ENCODE data around the gene CXCL14. TPM values are rescaled to one million over a fixed set of nuclear protein-coding genes. Genes with fewer than 3 reads are reported as not detected.
A peak's percentile ranks its signal among the peaks of the same experiment; 100 is the strongest.

The CXCL14 gene
- total RNA-seq, 1 experiment from 2014 or later, result not detected

DNA sequence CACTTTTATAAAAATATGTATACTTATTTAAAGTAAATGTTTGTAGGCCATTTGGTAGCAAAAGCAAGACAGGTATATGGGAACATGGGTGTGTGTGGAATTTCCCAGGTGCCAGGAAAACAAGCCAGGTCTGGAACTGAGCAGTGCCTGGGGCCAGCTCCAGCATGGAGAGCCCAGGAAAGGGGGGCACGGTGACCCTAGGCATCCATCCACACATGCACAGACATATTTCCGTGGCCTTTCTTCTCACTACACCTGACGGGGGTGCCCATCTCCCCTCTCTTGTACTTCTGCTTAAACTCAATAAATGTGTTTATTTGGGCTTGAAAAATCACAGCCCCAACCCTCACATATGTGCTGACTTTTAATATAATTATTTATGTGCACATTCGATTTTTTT is 31.2 kb upstream of the CXCL14 start:
- CTCF ChIA-PET, result interaction anchor here (0.5 to 1.9 kb wide), 6 partner anchors 9 to 227 kb away, joined by 3 to 12 read pairs (median 4); no protein-coding TSS in a partner anchor
- no peak for DNase-seq
- BruUV-seq (replicated peaks), result no TSS peak
- H3K4me1 Mint-ChIP-seq (ENCODE audit: low read depth, unreplicated experiment), result peaks cover 16% of the 10 kb centered on the region
- peaks cover 33% of the 10 kb centered on the region for H3K27me3 Mint-ChIP-seq (ENCODE audit: unreplicated experiment)
- H3K4me3 Mint-ChIP-seq (ENCODE audit: low read depth, unreplicated experiment), result no peak overlapping the region
- no peaks in the 10 kb centered on the region for H3K36me3 Mint-ChIP-seq (ENCODE audit: insufficient read depth, unreplicated experiment)
- H3K27ac Mint-ChIP-seq (ENCODE audit: unreplicated experiment), result no peak overlapping the region
- no peaks in the 10 kb centered on the region for H3K9me3 Mint-ChIP-seq (ENCODE audit: low read depth, unreplicated experiment)
- TF ChIP-seq, protein P1, sequence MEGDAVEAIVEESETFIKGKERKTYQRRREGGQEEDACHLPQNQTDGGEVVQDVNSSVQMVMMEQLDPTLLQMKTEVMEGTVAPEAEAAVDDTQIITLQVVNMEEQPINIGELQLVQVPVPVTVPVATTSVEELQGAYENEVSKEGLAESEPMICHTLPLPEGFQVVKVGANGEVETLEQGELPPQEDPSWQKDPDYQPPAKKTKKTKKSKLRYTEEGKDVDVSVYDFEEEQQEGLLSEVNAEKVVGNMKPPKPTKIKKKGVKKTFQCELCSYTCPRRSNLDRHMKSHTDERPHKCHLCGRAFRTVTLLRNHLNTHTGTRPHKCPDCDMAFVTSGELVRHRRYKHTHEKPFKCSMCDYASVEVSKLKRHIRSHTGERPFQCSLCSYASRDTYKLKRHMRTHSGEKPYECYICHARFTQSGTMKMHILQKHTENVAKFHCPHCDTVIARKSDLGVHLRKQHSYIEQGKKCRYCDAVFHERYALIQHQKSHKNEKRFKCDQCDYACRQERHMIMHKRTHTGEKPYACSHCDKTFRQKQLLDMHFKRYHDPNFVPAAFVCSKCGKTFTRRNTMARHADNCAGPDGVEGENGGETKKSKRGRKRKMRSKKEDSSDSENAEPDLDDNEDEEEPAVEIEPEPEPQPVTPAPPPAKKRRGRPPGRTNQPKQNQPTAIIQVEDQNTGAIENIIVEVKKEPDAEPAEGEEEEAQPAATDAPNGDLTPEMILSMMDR (IDR thresholded peaks at IDR 0.05; ENCODE audit: unreplicated experiment), result no peak
- intact Hi-C loops (cut with micrococcal nuclease; ENCODE audit: unreplicated experiment), result no loop called here

GRCh38 chr5:135608761-135609443 is 30.1 kb upstream of the CXCL14 start:
- Mint-ChIP-seq H3K4me1 (ENCODE audit: low read depth, unreplicated experiment) (peaks cover 23% of the 10 kb centered on the region), H3K27me3 (ENCODE audit: unreplicated experiment) (peaks cover 35% of the 10 kb centered on the region)
- CTCF ChIA-PET, result interaction anchor here (0.6 to 1.9 kb wide), 6 partner anchors 8 to 1044 kb away, joined by 3 to 12 read pairs (median 4); no protein-coding TSS in a partner anchor

DNA sequence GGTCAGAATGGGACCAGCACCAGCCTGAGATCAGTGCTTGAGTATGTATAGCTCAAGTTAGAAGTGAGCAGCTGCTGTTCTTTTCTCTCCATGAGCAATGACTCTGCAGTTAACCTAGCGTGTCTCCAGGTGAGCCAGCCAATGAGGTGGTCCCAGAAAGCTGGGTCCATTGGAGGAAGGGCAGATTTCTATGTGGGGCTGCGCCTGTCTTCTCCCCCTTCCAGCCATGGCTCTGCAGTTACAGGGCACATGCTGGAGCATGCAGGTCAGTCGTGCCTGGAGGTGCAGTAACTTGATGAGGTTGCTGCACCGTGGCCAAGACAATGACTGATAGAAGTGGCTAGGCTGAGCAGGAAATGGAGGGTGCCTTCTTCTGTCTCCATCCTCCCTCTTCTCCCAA is 29.6 kb upstream of the CXCL14 start:
- Mint-ChIP-seq H3K27me3 (ENCODE audit: unreplicated experiment) (peaks cover 35% of the 10 kb centered on the region), H3K27ac (ENCODE audit: unreplicated experiment) (no peak overlapping the region), H3K9me3 (ENCODE audit: low read depth, unreplicated experiment) (no peaks in the 10 kb centered on the region), H3K4me3 (ENCODE audit: low read depth, unreplicated experiment) (no peak overlapping the region), H3K4me1 (ENCODE audit: low read depth, unreplicated experiment) (peaks cover 26% of the 10 kb centered on the region), H3K36me3 (ENCODE audit: insufficient read depth, unreplicated experiment) (no peaks in the 10 kb centered on the region)
- BruUV-seq (replicated peaks), result no TSS peak
- intact Hi-C loops (cut with micrococcal nuclease; ENCODE audit: unreplicated experiment), result no loop called here
- TF ChIP-seq, protein P1 (IDR thresholded peaks at IDR 0.05; ENCODE audit: unreplicated experiment), result no peak
- DNase-seq, result no peak
- CTCF ChIA-PET, result interaction anchor here (1.5 kb wide), 1 partner anchor 11 kb away, joined by 4 read pairs; no protein-coding TSS in a partner anchor

More at GRCh38 chr5:135608761-135609443, 30.1 kb upstream of the CXCL14 start:
- intact Hi-C loops (cut with micrococcal nuclease; ENCODE audit: unreplicated experiment), result no loop called here
- TF ChIP-seq, protein P1 (IDR thresholded peaks at IDR 0.05; ENCODE audit: unreplicated experiment), result no peak
- Mint-ChIP-seq H3K27ac (ENCODE audit: unreplicated experiment) (peak overlapping the region; percentile 48), H3K9me3 (ENCODE audit: low read depth, unreplicated experiment) (no peaks in the 10 kb centered on the region), H3K36me3 (ENCODE audit: insufficient read depth, unreplicated experiment) (no peaks in the 10 kb centered on the region), H3K4me3 (ENCODE audit: low read depth, unreplicated experiment) (no peak overlapping the region)
- no TSS peak for BruUV-seq (replicated peaks)
- DNase-seq, result peak; percentile 24

- H3K27ac Mint-ChIP-seq (ENCODE audit: unreplicated experiment), result no peak overlapping the region
- CTCF ChIA-PET, result no interaction called here
- intact Hi-C loops (cut with micrococcal nuclease; ENCODE audit: unreplicated experiment), result no loop called here
- no peaks in the 10 kb centered on the region for H3K36me3 Mint-ChIP-seq (ENCODE audit: insufficient read depth, unreplicated experiment)
- peaks cover 42% of the 10 kb centered on the region for H3K27me3 Mint-ChIP-seq (ENCODE audit: unreplicated experiment)
- TF ChIP-seq, protein P1 (IDR thresholded peaks at IDR 0.05; ENCODE audit: unreplicated experiment), result no peak
- DNase-seq, result no peak
- BruUV-seq (replicated peaks), result no TSS peak
- no peaks in the 10 kb centered on the region for H3K9me3 Mint-ChIP-seq (ENCODE audit: low read depth, unreplicated experiment)
- no peak overlapping the region for H3K4me3 Mint-ChIP-seq (ENCODE audit: low read depth, unreplicated experiment)
- H3K4me1 Mint-ChIP-seq (ENCODE audit: low read depth, unreplicated experiment), result peaks cover 26% of the 10 kb centered on the region
Observed at GRCh38 chr5:135606431-135606830, 27.6 kb upstream of the CXCL14 start.
